LNCAP (cell line): Measurements from ENCODE around the gene WNT2B.

Experiments used
- TF ChIP-seq, protein P1 (sequence below): fragments of 450-650 bp; IDR thresholded peaks from 2 replicates; pipeline ENCODE4 v1.5.1; 2017; ENCODE audit warnings: mild to moderate bottlenecking

The WNT2B gene

DNA sequence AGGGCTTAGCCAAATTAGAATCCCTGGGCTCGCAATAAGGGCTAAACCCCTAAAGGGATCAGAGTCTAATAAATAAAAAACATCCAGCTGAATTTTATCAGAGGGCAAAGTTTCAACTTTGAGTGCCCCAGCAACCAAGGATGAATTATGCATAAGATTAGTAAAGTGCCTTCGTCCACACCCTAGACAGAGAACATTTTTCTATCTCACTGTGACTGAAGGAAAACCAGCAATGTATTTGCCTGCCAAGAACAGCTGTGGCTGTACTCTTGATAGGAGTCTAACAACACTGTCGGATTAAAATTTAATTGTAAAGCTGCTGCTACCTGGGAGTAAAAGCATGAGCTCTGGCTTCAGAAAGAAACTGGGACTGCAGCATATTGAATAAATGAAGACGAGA is 23.3 kb downstream of the WNT2B start:
- TF ChIP-seq, protein P1, sequence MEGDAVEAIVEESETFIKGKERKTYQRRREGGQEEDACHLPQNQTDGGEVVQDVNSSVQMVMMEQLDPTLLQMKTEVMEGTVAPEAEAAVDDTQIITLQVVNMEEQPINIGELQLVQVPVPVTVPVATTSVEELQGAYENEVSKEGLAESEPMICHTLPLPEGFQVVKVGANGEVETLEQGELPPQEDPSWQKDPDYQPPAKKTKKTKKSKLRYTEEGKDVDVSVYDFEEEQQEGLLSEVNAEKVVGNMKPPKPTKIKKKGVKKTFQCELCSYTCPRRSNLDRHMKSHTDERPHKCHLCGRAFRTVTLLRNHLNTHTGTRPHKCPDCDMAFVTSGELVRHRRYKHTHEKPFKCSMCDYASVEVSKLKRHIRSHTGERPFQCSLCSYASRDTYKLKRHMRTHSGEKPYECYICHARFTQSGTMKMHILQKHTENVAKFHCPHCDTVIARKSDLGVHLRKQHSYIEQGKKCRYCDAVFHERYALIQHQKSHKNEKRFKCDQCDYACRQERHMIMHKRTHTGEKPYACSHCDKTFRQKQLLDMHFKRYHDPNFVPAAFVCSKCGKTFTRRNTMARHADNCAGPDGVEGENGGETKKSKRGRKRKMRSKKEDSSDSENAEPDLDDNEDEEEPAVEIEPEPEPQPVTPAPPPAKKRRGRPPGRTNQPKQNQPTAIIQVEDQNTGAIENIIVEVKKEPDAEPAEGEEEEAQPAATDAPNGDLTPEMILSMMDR: no peak

DNA sequence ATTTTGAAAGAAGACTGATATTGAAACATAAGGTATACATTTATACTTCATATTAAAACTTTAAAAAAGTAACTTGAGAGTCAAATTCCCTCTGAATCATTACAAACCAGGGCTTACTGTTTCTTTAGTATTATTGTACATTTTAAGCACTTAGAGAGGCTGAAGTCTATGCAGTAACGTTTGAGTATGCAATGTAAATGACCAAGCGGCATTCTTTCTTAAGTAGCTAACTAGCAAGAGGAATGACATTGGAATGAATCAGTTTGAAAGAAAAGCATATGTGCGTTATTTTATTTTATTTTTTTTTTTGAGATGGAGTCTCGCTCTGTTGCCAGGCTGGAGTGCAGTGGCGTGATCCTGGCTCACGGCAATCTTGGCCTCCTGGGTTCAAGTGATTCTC is 24.3 kb downstream of the WNT2B start:
- TF ChIP-seq, protein P1: no peak

DNA sequence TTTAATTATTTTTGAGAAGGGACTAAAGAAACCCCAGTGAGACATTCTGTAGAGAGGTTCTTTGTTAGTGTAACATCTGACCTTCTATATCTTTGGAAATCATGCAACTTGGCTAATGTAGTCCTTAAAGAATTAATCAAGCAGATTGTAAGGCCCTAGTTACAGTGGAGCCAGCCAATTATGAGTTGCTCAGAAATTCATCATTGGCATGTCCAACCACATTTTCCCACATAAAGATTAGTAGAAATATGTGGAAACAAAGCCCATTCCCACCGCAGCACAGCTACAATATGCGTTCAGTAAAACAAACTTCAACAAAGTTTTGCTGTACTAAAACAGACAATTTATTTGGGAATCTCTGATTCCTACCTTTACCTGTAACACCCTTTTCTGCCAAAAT is 27.8 kb downstream of the WNT2B start:
- TF ChIP-seq, protein P1: no peak

DNA sequence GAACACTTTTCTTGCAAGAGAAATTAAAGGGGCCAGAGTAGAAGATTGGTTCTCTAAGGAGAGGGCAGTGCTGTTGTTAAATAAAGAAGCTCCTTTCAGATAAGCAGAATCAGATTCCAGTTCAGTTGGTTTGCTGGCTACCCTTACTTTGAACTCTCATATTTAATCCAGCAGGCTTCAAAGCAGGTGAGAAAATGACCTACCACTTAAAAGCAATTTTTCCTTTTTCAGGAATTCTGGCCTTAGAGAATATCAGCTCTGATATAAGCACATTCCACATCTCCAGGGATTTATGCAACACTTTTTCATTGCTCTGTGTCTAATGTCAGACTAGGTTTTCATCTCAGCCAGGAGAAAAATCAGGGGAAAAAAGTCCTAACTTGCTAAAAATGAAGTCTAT is 28.7 kb downstream of the WNT2B start:
- TF ChIP-seq, protein P1: no peak

DNA sequence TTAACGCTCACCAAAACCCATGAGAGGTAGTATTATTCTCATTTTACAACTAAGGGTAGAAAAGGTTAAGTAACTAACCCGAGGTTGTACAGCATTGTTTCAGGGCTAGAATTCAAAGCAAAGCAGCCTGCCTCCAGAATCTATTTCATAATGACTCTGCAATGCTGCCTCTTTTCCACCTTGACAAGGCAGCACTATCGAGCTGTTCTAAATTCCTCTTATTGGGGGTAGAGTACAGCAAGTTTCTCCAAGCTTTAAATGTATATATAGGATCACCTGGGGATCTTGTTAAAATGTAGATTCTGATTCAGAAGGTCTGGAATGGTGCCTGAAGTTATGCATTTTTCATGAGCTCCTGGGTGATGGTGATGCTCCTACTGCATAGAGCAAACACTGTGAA is 30.1 kb downstream of the WNT2B start:
- TF ChIP-seq, protein P1: no peak

DNA sequence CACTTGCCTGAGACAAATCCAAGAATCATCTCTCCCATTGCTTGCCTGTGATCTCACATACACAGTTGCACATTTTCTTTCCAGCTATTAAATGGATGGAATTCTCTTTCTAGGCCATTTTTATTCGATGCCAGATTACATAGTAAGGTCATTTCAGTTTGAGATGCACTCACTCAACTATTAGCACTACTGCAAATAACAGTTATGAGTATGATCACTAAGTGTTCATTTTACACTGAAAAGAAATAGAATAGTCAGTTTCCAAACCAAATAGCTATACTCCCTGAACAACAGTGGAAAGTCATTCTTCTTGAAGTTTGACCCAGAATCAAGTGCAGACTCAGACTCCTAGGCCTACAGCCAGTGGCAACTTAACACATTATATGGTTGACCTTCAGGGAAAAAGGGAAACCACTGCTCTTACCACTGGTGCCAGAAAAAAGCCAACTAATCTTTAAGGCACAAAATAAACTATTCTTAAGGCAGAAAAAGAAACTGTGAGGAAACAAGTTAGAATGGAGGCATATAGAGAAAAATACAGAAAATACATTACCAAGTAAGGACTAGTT is 31.5 kb downstream of the WNT2B start:
- TF ChIP-seq, protein P1: no peak

DNA sequence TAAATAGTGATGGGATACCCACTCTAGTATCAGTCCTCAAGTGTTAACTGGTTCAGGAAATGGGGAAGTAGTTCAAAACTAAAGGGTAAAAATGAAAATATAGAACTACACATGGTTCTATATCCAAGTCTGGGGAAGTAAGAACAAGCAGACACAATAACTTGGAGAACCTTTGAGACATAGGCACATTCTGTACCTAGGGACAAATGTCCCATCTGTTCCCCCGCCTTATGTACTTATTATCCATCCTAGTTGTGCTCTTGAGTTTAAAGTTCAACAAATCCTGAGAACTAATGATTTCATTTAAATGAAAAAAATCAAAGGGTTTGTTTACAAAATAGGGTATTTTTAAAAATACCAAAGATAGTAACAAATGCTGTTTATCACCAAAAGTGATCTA is 32.5 kb downstream of the WNT2B start:
- TF ChIP-seq, protein P1: no peak
